Spleen (tissue), 3 donors: ENCODE measurements around the gene DGKB.

Source experiments
- POLR2A ChIP-seq, 3 donors: fragments of 450-650 bp; IDR thresholded peaks; one replicate each; pipeline ENCODE4 v1.5.1; 2017; ENCODE audit warnings: antibody characterized with exemption in 3 of 3, mild to moderate bottlenecking in 1 of 3
- POLR2AphosphoS5 ChIP-seq, 3 donors: sonication (generic); formaldehyde crosslinking; IDR thresholded peaks; one replicate each; pipeline ENCODE4 v1.5.1; 2017; ENCODE audit warnings: antibody characterized with exemption in 3 of 3

GRCh38 chr7:14305233-14305866, 597.2 kb downstream of the DGKB start:
- no peak for TF ChIP-seq POLR2AphosphoS5 (IDR thresholded peaks at IDR 0.05)
- TF ChIP-seq POLR2A (IDR thresholded peaks at IDR 0.05), result no peak
